DOHH2 (cell line): Measurements from ENCODE around the gene SEMA6A.

Experiments
- H3F3A ChIP-seq: fragments of 200-600 bp; sonication (generic), shearing (Covaris generic); 2 replicates; pipeline ENCODE4 v1.6.0; 2016; ENCODE audit warnings: antibody characterized with exemption, mild to moderate bottlenecking; ENCODE audit not compliant: control insufficient read depth, insufficient read depth
- H3K27ac ChIP-seq: fragments of 200-600 bp; sonication (generic); 2 replicates; pipeline ENCODE4 v1.5.1; 2014; ENCODE audit warnings: low read depth, mild to moderate bottlenecking, low read length, moderate library complexity
- H3K27me3 ChIP-seq: fragments of 200-600 bp; sonication (generic); 2 replicates; pipeline ENCODE4 v1.6.1; 2014; ENCODE audit warnings: mild to moderate bottlenecking, low read length, mixed read lengths; ENCODE audit not compliant: control insufficient read depth
- H3K36me3 ChIP-seq: fragments of 200-600 bp; sonication (generic); 2 replicates; pipeline ENCODE4 v1.6.1; 2014; ENCODE audit warnings: mild to moderate bottlenecking, low read length, moderate library complexity, mixed read lengths; ENCODE audit not compliant: control insufficient read depth
- H3K4me1 ChIP-seq: fragments of 200-600 bp; sonication (generic); 2 replicates; pipeline ENCODE4 v1.6.1; 2014; ENCODE audit warnings: mild to moderate bottlenecking, low read length, mixed read lengths; ENCODE audit not compliant: control insufficient read depth
- H3K4me2 ChIP-seq: fragments of 200-600 bp; sonication (generic); 2 replicates; pipeline ENCODE4 v1.6.0; 2014; ENCODE audit warnings: mild to moderate bottlenecking, low read length, moderate library complexity
- H3K4me3 ChIP-seq: fragments of 200-600 bp; sonication (generic); 2 replicates; pipeline ENCODE4 v1.5.1; 2014; ENCODE audit warnings: mild to moderate bottlenecking, low read length, mixed read lengths
- H3K79me2 ChIP-seq: fragments of 200-600 bp; sonication (generic); 2 replicates; pipeline ENCODE4 v1.6.1; 2014; ENCODE audit warnings: mild to moderate bottlenecking, low read length, mixed read lengths; ENCODE audit not compliant: control insufficient read depth
- H3K9me2 ChIP-seq: fragments of 200-600 bp; sonication (generic); replicated peaks from 2 replicates; pipeline ENCODE4 v1.6.1; 2014; ENCODE audit warnings: mild to moderate bottlenecking, low read length, mixed read lengths; ENCODE audit not compliant: control insufficient read depth
- H3K9me3 ChIP-seq: fragments of 200-600 bp; sonication (generic); 2 replicates; pipeline ENCODE4 v1.6.1; 2014; ENCODE audit warnings: antibody characterized with exemption, low read length, mixed read lengths; ENCODE audit not compliant: control insufficient read depth, insufficient read depth
- H4K20me1 ChIP-seq: fragments of 200-600 bp; sonication (generic); 2 replicates; pipeline ENCODE4 v1.6.0; 2014; ENCODE audit warnings: low read depth, mild to moderate bottlenecking, antibody characterized with exemption, low read length, moderate library complexity; ENCODE audit not compliant: control insufficient read depth, insufficient read depth
- EZH2phosphoT487 ChIP-seq: fragments of 200-600 bp; sonication (generic); IDR thresholded peaks from 2 replicates; pipeline ENCODE4 v1.6.1; 2017; ENCODE audit warnings: borderline replicate concordance, mild to moderate bottlenecking, antibody characterized with exemption, low read length, moderate library complexity, mixed read lengths
- TF ChIP-seq, protein P1 (sequence below): fragments of 200-600 bp; sonication (generic); IDR thresholded peaks from one replicate; pipeline ENCODE4 v1.5.1; 2014; ENCODE audit warnings: antibody characterized with exemption, mild to moderate bottlenecking, low read depth, low read length; ENCODE audit not compliant: poor library complexity, severe bottlenecking

SEMA6A gene

DNA sequence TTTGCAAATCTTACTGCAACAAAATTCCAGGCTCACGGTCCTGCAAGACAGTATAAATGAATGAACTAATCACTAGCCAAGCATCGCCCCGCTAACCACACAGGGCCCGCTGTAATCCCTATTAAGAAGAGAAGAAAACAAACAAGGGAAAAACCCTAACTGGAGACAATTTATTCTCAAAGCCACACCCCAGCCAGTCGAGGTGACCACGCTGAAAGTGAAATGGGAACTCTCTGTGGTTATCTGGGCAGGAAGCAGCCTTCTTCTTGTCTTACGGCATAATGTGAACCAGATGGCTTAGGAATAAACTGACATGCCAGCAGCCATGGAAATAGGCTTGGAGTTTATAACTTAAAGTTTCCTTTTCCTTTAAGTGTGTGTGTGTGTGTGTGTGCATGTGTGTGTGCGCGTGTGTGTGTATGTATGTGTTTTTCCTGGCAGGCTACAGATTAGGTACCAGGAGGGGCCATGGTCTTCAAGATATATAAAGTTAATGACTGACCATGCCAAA, 120.2 kb downstream of the SEMA6A start:
- Histone ChIP-seq H3K4me2 (no peak overlapping the region), H3K27me3 (no peaks in the 10 kb centered on the region), H4K20me1 (no peaks in the 10 kb centered on the region), H3K4me1 (no peaks in the 10 kb centered on the region), H3K27ac (no peak overlapping the region), H3K36me3 (no peaks in the 10 kb centered on the region), H3K79me2 (no peaks in the 10 kb centered on the region), H3K9me3 (no peaks in the 10 kb centered on the region), H3K4me3 (no peak overlapping the region), H3K9me2 (no peaks in the 10 kb centered on the region), H3F3A (no peaks in the 10 kb centered on the region)
- TF ChIP-seq EZH2phosphoT487, result no peak
- TF ChIP-seq, protein P1, sequence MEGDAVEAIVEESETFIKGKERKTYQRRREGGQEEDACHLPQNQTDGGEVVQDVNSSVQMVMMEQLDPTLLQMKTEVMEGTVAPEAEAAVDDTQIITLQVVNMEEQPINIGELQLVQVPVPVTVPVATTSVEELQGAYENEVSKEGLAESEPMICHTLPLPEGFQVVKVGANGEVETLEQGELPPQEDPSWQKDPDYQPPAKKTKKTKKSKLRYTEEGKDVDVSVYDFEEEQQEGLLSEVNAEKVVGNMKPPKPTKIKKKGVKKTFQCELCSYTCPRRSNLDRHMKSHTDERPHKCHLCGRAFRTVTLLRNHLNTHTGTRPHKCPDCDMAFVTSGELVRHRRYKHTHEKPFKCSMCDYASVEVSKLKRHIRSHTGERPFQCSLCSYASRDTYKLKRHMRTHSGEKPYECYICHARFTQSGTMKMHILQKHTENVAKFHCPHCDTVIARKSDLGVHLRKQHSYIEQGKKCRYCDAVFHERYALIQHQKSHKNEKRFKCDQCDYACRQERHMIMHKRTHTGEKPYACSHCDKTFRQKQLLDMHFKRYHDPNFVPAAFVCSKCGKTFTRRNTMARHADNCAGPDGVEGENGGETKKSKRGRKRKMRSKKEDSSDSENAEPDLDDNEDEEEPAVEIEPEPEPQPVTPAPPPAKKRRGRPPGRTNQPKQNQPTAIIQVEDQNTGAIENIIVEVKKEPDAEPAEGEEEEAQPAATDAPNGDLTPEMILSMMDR, result no peak

DNA sequence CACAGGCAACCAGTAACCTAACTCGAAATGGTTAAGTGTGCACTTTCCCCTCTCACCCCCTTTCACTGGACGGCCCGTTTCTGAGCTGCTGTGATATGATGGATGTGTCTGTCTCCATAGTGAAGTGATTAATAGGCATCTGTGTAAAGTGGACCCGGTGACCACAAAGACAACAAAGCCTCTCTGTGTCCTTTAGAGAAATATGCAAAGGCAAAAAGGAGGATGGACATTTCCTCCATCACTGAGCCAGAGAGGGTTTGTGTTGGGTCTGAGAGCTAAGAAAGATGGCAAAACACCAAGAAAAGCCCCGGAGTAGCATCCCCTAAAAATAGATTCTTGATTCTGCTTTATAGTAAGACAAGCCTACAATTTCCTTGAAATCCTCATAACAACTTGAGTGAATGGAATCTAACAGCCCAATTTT, 120.6 kb downstream of the SEMA6A start:
- no peak overlapping the region for H3K27ac ChIP-seq
- no peaks in the 10 kb centered on the region for H3K9me3 ChIP-seq
- H3K4me3 ChIP-seq, result no peak overlapping the region
- no peak overlapping the region for H3K4me2 ChIP-seq
- no peaks in the 10 kb centered on the region for H3K36me3 ChIP-seq
- TF ChIP-seq EZH2phosphoT487, result no peak
- TF ChIP-seq, protein P1, result no peak
- H4K20me1 ChIP-seq, result no peaks in the 10 kb centered on the region
- no peaks in the 10 kb centered on the region for H3F3A ChIP-seq
- H3K9me2 ChIP-seq, result no peaks in the 10 kb centered on the region
- no peaks in the 10 kb centered on the region for H3K79me2 ChIP-seq
- H3K27me3 ChIP-seq, result no peaks in the 10 kb centered on the region
- no peaks in the 10 kb centered on the region for H3K4me1 ChIP-seq

DNA sequence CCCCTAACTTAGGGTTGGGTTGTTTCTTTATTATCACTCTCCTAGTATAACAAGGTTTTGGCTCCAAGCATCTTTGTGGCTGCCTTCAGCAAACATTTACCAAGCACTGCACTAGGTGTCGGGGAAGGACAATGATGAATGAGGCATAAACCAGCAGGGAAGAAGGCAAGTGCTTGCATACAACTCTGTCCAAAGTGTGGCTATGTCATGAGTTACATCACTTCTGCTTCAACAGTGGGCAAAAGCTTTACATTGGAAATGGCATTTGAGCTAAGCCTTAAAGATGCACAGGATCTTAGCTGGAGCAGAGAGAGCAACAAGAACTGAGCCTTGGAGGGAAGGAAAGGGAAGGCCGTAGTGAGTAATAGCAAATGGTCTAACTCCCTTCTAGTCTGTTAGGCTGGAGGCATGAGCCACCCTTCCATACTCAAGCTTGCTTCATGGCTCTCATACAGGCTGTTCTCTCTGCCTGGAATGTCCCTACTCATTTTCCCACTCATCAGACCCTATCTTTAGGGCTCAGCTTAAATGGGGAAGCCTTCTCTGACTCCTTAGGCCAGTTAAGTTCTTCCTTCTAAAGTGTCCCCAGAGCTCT, 121.8 kb downstream of the SEMA6A start:
- Histone ChIP-seq H3K27ac (no peak overlapping the region), H3K79me2 (no peaks in the 10 kb centered on the region), H3K9me2 (no peaks in the 10 kb centered on the region), H3K9me3 (no peaks in the 10 kb centered on the region), H3F3A (no peaks in the 10 kb centered on the region), H3K4me3 (no peak overlapping the region), H3K4me1 (no peaks in the 10 kb centered on the region), H3K36me3 (no peaks in the 10 kb centered on the region), H3K27me3 (no peaks in the 10 kb centered on the region), H4K20me1 (no peaks in the 10 kb centered on the region), H3K4me2 (no peak overlapping the region)
- TF ChIP-seq, protein P1, result no peak
- no peak for TF ChIP-seq EZH2phosphoT487
